SK-N-SH (cell line): Measurements from ENCODE around the gene BSPH1. TPM values are rescaled to one million over a fixed set of nuclear protein-coding genes. Genes with fewer than 3 reads are reported as not detected.

Source experiments
- CTCF ChIA-PET: fragments of 300-600, 350-600 bp; formaldehyde crosslinking; extraction: SDS; loops from one replicate; lab custom pipeline; 2021; lab: Yijun Ruan, JAX
- POLR2A ChIA-PET: fragments of 350-600 bp; sonication (Branson Sonifier 250); formaldehyde crosslinking; extraction: SDS; loops from one replicate; lab custom pipeline; 2020; ENCODE audit warnings: antibody characterized with exemption, inconsistent platforms; lab: Yijun Ruan, JAX
- DNase-seq: peaks from one replicate; pipeline ENCODE4 v3.0.0; 2012
- H2AFZ ChIP-seq: fragments of 200-600 bp; sonication (generic); 2 replicates; pipeline ENCODE4 v1.8.1; 2016; ENCODE audit warnings: antibody characterized with exemption, mild to moderate bottlenecking, low read depth
- H3F3A ChIP-seq: fragments of 200-600 bp; sonication (generic); replicated peaks from 2 replicates; pipeline ENCODE3; 2016; ENCODE audit warnings: antibody characterized with exemption, mild to moderate bottlenecking; ENCODE audit not compliant: insufficient read depth
- H3K27ac ChIP-seq, 2 experiments: fragments of 200-500 bp in 1 of 2; fragments of 200-600 bp in 1 of 2; sonication (Bioruptor generic) in 1 of 2; sonication (generic), shearing (Covaris generic) in 1 of 2; 2 replicates each; pipeline versions ENCODE4 v1.5.1 to v1.6.1; 2014 to 2016; ENCODE audit warnings: low read depth in 2 of 2, inconsistent platforms in 1 of 2, low read length in 1 of 2, mild to moderate bottlenecking in 1 of 2, mixed read lengths in 1 of 2
- H3K27me3 ChIP-seq: fragments of 200-600 bp; sonication (generic), shearing (Covaris generic); 2 replicates; pipeline ENCODE4 v1.6.1; 2016; ENCODE audit warnings: mixed run types; ENCODE audit not compliant: insufficient read depth
- H3K36me3 ChIP-seq, 2 experiments: fragments of 200-500 bp in 1 of 2; fragments of 200-600 bp in 1 of 2; sonication (Bioruptor generic) in 1 of 2; sonication (generic) in 1 of 2; replicated peaks in 1 of 2; 2 replicates each; pipeline versions ENCODE3 to v1.5.1; 2014 to 2016; ENCODE audit warnings: low read length in 1 of 2, mild to moderate bottlenecking in 1 of 2; ENCODE audit not compliant: insufficient read depth in 2 of 2, control insufficient read depth in 1 of 2
- H3K4me1 ChIP-seq, 2 experiments: fragments of 200-500 bp in 1 of 2; fragments of 200-600 bp in 1 of 2; sonication (Bioruptor generic) in 1 of 2; sonication (generic), shearing (Covaris generic) in 1 of 2; 2 replicates each; pipeline versions ENCODE4 v1.5.1 to v1.6.1; 2014 to 2016; ENCODE audit warnings: low read depth in 1 of 2, low read length in 1 of 2, mixed run types in 1 of 2; ENCODE audit not compliant: insufficient read depth in 2 of 2, control insufficient read depth in 1 of 2
- H3K4me2 ChIP-seq: fragments of 200-600 bp; sonication (generic), shearing (Covaris generic); 2 replicates; pipeline ENCODE4 v1.6.1; 2017; ENCODE audit warnings: mixed run types
- H3K4me3 ChIP-seq, 2 experiments: fragments of 200-500 bp in 1 of 2; fragments of 200-600 bp in 1 of 2; sonication (Bioruptor generic) in 1 of 2; sonication (generic), shearing (Covaris generic) in 1 of 2; 2 replicates each; pipeline versions ENCODE4 v1.5.1 to v1.8.1; 2014 to 2016; ENCODE audit warnings: low read depth in 2 of 2, inconsistent platforms in 1 of 2, low read length in 1 of 2, mild to moderate bottlenecking in 1 of 2, mixed read lengths in 1 of 2, moderate library complexity in 1 of 2
- H3K79me2 ChIP-seq: fragments of 200-600 bp; sonication (generic); 2 replicates; pipeline ENCODE4 v1.8.1; 2017; ENCODE audit warnings: mild to moderate bottlenecking; ENCODE audit not compliant: insufficient read depth
- H3K9ac ChIP-seq: fragments of 200-600 bp; sonication (generic); 2 replicates; pipeline ENCODE4 v1.6.1; 2017; ENCODE audit warnings: mixed run types
- H3K9me2 ChIP-seq: fragments of 200-600 bp; sonication (generic); 2 replicates; pipeline ENCODE4 v1.6.1; 2017; ENCODE audit warnings: mixed run types
- H3K9me3 ChIP-seq: fragments of 200-600 bp; sonication (generic); 2 replicates; pipeline ENCODE4 v1.6.1; 2017; ENCODE audit warnings: mixed run types, mild to moderate bottlenecking, moderate library complexity
- H4K20me1 ChIP-seq: fragments of 200-600 bp; sonication (generic); 2 replicates; pipeline ENCODE4 v1.6.1; 2017; ENCODE audit warnings: mild to moderate bottlenecking, mixed run types; ENCODE audit not compliant: insufficient read depth
- ELF1 ChIP-seq: IDR thresholded peaks from 2 replicates; pipeline ENCODE4 v1.4.0; 2012
- EP300 ChIP-seq, 2 experiments: IDR thresholded peaks; 2 replicates each; pipeline versions ENCODE4 v1.4.0 to v1.6.1; 2012; ENCODE audit warnings: borderline replicate concordance in 1 of 2, low read depth in 1 of 2, low read length in 1 of 2
- EZH2phosphoT487 ChIP-seq: fragments of 200-600 bp; sonication (generic); IDR thresholded peaks from 2 replicates; pipeline ENCODE4 v1.6.1; 2017; ENCODE audit warnings: low read depth, mixed run types, mild to moderate bottlenecking, antibody characterized with exemption, moderate library complexity, borderline replicate concordance
- GABPA ChIP-seq: IDR thresholded peaks from 2 replicates; pipeline ENCODE4 v1.4.0; 2012; ENCODE audit warnings: low read depth, mild to moderate bottlenecking
- GATA2 ChIP-seq: sonication (generic); formaldehyde crosslinking; IDR thresholded peaks from 2 replicates; pipeline ENCODE4 v1.5.0; 2020; ENCODE audit warnings: mild to moderate bottlenecking, missing genetic modification reagents
- IRF3 ChIP-seq: fragments of 150-350 bp; IDR thresholded peaks from 2 replicates; pipeline ENCODE4 v1.6.1; 2016; ENCODE audit warnings: mild to moderate bottlenecking, low read depth, low read length
- MEF2A ChIP-seq: IDR thresholded peaks from 2 replicates; pipeline ENCODE4 v1.4.0; 2012; ENCODE audit warnings: low read depth, borderline replicate concordance
- MXI1 ChIP-seq: IDR thresholded peaks from 2 replicates; pipeline ENCODE4 v1.6.1; 2012; ENCODE audit warnings: mild to moderate bottlenecking, low read depth, low read length, improper control_type of control experiment
- NRF1 ChIP-seq: IDR thresholded peaks from 2 replicates; pipeline ENCODE4 v1.6.1; 2012; ENCODE audit warnings: low read depth, mild to moderate bottlenecking, low read length
- POLR2AphosphoS5 ChIP-seq: IDR thresholded peaks from 2 replicates; pipeline ENCODE4 v1.6.1; 2012; ENCODE audit warnings: low read depth, low read length
- RCOR1 ChIP-seq: fragments of 150-350 bp; IDR thresholded peaks from 2 replicates; pipeline ENCODE4 v1.6.1; 2017; ENCODE audit warnings: antibody characterized with exemption, low read length
- TCF12 ChIP-seq: IDR thresholded peaks from 2 replicates; pipeline ENCODE4 v1.4.0; 2012
- WGBS: methylation state at CpG from one replicate; pipeline ENCODE4 v1.1.6; 2017; ENCODE audit warnings: low lambda C conversion rate; 5-methylcytosine and 5-hydroxymethylcytosine counted together
- polyA plus RNA-seq, 3 experiments: library from polyadenylated mRNA; depleted of rRNA; stranded (reverse); fragments of >200 nt; gene quantifications; 2 replicates each; pipeline ENCODE4 v1.2.3, GENCODE V29; 2012
- TF ChIP-seq, protein P1 (sequence below): IDR thresholded peaks from 2 replicates; pipeline ENCODE4 v1.6.1; 2012; ENCODE audit warnings: mild to moderate bottlenecking, low read depth, low read length, moderate library complexity
- TF ChIP-seq, protein P2 (sequence below): IDR thresholded peaks from 2 replicates; pipeline ENCODE4 v1.4.0; 2012; ENCODE audit warnings: low read depth

Gene BSPH1
- polyA plus RNA-seq, 1 of the 3 experiments (the other 2 are of a cell fraction) = not detected

DNA sequence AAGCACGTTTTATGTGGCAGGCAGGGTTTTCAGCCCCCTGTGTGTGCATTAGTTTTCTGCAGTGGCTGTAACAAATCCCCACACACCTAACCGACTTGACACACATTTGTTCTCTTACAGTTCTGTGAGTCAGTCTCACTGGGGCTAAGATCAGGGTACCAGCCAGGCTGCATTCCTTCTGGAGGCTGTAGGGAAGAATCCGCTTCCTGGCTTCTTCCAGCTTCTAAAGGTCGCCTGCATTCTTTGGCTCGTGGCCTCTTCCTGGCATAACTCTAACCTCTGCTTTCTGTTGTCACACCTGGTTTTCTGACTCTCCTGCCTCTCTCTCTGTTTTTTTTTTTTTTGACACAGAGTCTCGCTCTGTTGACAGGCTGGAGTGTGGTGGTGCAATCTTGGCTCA lies 8.9 kb upstream of the BSPH1 start:
- Histone ChIP-seq H3K4me2 (no peak overlapping the region), H4K20me1 (no peaks in the 10 kb centered on the region), H3F3A (no peaks in the 10 kb centered on the region), H3K9ac (no peak overlapping the region), H3K79me2 (no peaks in the 10 kb centered on the region), H3K9me2 (no peaks in the 10 kb centered on the region), H3K4me3 (no peak overlapping the region), H3K27ac (no peak overlapping the region), H3K4me1 (no peaks in the 10 kb centered on the region), H3K9me3 (no peaks in the 10 kb centered on the region), H3K27me3 (peaks cover 20% of the 10 kb centered on the region; the same call in 1 of the 2 replicates), H2AFZ (no peak overlapping the region), H3K36me3 (no peaks in the 10 kb centered on the region)
- no peak for DNase-seq
- POLR2A ChIA-PET = no interaction called here
- 13% methylated on average over 6 of the region's 6 CpGs for WGBS
- TF ChIP-seq MXI1 (no peak), MEF2A (no peak), EZH2phosphoT487 (no peak), GABPA (no peak), TCF12 (no peak), IRF3 (no peak), GATA2 (CRISPR knock-in tag) (no peak), ELF1 (no peak), NRF1 (no peak), RCOR1 (no peak), EP300 (IDR thresholded peaks at IDR 0.05; ENCODE audit: borderline replicate concordance in 1 of 2, low read depth in 1 of 2, low read length in 1 of 2) (no peak), POLR2AphosphoS5 (no peak)
- TF ChIP-seq, protein P1, sequence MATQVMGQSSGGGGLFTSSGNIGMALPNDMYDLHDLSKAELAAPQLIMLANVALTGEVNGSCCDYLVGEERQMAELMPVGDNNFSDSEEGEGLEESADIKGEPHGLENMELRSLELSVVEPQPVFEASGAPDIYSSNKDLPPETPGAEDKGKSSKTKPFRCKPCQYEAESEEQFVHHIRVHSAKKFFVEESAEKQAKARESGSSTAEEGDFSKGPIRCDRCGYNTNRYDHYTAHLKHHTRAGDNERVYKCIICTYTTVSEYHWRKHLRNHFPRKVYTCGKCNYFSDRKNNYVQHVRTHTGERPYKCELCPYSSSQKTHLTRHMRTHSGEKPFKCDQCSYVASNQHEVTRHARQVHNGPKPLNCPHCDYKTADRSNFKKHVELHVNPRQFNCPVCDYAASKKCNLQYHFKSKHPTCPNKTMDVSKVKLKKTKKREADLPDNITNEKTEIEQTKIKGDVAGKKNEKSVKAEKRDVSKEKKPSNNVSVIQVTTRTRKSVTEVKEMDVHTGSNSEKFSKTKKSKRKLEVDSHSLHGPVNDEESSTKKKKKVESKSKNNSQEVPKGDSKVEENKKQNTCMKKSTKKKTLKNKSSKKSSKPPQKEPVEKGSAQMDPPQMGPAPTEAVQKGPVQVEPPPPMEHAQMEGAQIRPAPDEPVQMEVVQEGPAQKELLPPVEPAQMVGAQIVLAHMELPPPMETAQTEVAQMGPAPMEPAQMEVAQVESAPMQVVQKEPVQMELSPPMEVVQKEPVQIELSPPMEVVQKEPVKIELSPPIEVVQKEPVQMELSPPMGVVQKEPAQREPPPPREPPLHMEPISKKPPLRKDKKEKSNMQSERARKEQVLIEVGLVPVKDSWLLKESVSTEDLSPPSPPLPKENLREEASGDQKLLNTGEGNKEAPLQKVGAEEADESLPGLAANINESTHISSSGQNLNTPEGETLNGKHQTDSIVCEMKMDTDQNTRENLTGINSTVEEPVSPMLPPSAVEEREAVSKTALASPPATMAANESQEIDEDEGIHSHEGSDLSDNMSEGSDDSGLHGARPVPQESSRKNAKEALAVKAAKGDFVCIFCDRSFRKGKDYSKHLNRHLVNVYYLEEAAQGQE = no peak
- TF ChIP-seq, protein P2, sequence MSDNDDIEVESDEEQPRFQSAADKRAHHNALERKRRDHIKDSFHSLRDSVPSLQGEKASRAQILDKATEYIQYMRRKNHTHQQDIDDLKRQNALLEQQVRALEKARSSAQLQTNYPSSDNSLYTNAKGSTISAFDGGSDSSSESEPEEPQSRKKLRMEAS = no peak
- CTCF ChIA-PET = no interaction called here

GRCh38 chr19:47998800-47999199 lies 6.8 kb upstream of the BSPH1 start:
- H3K9me3 ChIP-seq = no peaks in the 10 kb centered on the region
- ChIA-PET POLR2A (no interaction called here), CTCF (no interaction called here)
- H4K20me1 ChIP-seq = no peaks in the 10 kb centered on the region
- H2AFZ ChIP-seq = no peak overlapping the region
- no peaks in the 10 kb centered on the region for H3K36me3 ChIP-seq
- 42% methylated on average over 6 of the region's 6 CpGs for whole genome bisulfite sequencing
- H3F3A ChIP-seq = no peaks in the 10 kb centered on the region
- H3K4me1 ChIP-seq = no peaks in the 10 kb centered on the region
- DNase-seq = no peak
- peaks cover 13% of the 10 kb centered on the region; the same call in 1 of the 2 replicates for H3K27me3 ChIP-seq
- H3K9me2 ChIP-seq = no peaks in the 10 kb centered on the region
- no peak overlapping the region for H3K9ac ChIP-seq
- TF ChIP-seq TCF12 = no peak
- TF ChIP-seq IRF3 = no peak
- TF ChIP-seq, protein P2 = no peak
- H3K4me3 ChIP-seq = no peak overlapping the region
- H3K79me2 ChIP-seq = no peaks in the 10 kb centered on the region
- H3K4me2 ChIP-seq = no peak overlapping the region
- no peak overlapping the region for H3K27ac ChIP-seq
